Measurements from ENCODE around the gene RDH8.
"Not testable (repeated sequence)": the region's sequence is repeated elsewhere in the genome, so short reads cannot be mapped to it uniquely, and the experiment has no call there.

The RDH8 gene

GRCh38 chr19:10011974-10012373 lies 1.3 kb upstream of the RDH8 start:
- H3K27me3 Mint-ChIP-seq: peaks cover 39% of the 10 kb centered on the region
- H3K36me3 Mint-ChIP-seq: peaks cover 2% of the 10 kb centered on the region
- peaks cover 12% of the 10 kb centered on the region for H3K4me1 Mint-ChIP-seq (ENCODE audit: low read depth)
- H3K27ac Mint-ChIP-seq: no peak overlapping the region
- H3K9me3 Mint-ChIP-seq (ENCODE audit: low read depth): no peaks in the 10 kb centered on the region
- H3K4me3 Mint-ChIP-seq: no peak overlapping the region

GRCh38 chr19:10013834-10014618 lies 743 bp downstream of the RDH8 start:
- no peak overlapping the region for H3K4me3 Mint-ChIP-seq
- no peak overlapping the region for H3K27ac Mint-ChIP-seq
- H3K4me1 Mint-ChIP-seq (ENCODE audit: low read depth): peaks cover 4% of the 10 kb centered on the region
- H3K9me3 Mint-ChIP-seq (ENCODE audit: low read depth): no peaks in the 10 kb centered on the region
- H3K27me3 Mint-ChIP-seq: peaks cover 25% of the 10 kb centered on the region
- peaks cover 2% of the 10 kb centered on the region for H3K36me3 Mint-ChIP-seq

- H3K27ac Mint-ChIP-seq: no peak overlapping the region
- H3K4me1 Mint-ChIP-seq (ENCODE audit: low read depth): no peaks in the 10 kb centered on the region
- H3K9me3 Mint-ChIP-seq (ENCODE audit: low read depth): no peaks in the 10 kb centered on the region
- H3K4me3 Mint-ChIP-seq: no peak overlapping the region
- no peaks in the 10 kb centered on the region for H3K36me3 Mint-ChIP-seq
- peaks cover 8% of the 10 kb centered on the region for H3K27me3 Mint-ChIP-seq
Observed at GRCh38 chr19:10018263-10018662, 5.0 kb downstream of the RDH8 start.

GRCh38 chr19:10018786-10019185 lies 5.5 kb downstream of the RDH8 start:
- H3K4me1 Mint-ChIP-seq (ENCODE audit: low read depth): no peaks in the 10 kb centered on the region
- no peaks in the 10 kb centered on the region for H3K36me3 Mint-ChIP-seq
- peaks cover 5% of the 10 kb centered on the region for H3K27me3 Mint-ChIP-seq
- no peak overlapping the region for H3K27ac Mint-ChIP-seq
- no peaks in the 10 kb centered on the region for H3K9me3 Mint-ChIP-seq (ENCODE audit: low read depth)
- H3K4me3 Mint-ChIP-seq: no peak overlapping the region

GRCh38 chr19:10019246-10019645 lies 6.0 kb downstream of the RDH8 start:
- no peaks in the 10 kb centered on the region for H3K4me1 Mint-ChIP-seq (ENCODE audit: low read depth)
- H3K4me3 Mint-ChIP-seq: no peak overlapping the region
- H3K27ac Mint-ChIP-seq: no peak overlapping the region
- no peaks in the 10 kb centered on the region for H3K9me3 Mint-ChIP-seq (ENCODE audit: low read depth)
- H3K36me3 Mint-ChIP-seq: no peaks in the 10 kb centered on the region
- peaks cover 3% of the 10 kb centered on the region for H3K27me3 Mint-ChIP-seq

- H3K4me1 Mint-ChIP-seq (ENCODE audit: low read depth): no peaks in the 10 kb centered on the region
Observed at GRCh38 chr19:10020851-10021250, 7.6 kb downstream of the RDH8 start.

GRCh38 chr19:10021446-10021845 lies 8.2 kb downstream of the RDH8 start:
- Mint-ChIP-seq H3K36me3 (no peaks in the 10 kb centered on the region), H3K4me3 (no peak overlapping the region), H3K4me1 (ENCODE audit: low read depth) (no peaks in the 10 kb centered on the region), H3K27me3 (peaks cover 3% of the 10 kb centered on the region), H3K9me3 (ENCODE audit: low read depth) (no peaks in the 10 kb centered on the region), H3K27ac (no peak overlapping the region)

More at GRCh38 chr19:10020851-10021250, 7.6 kb downstream of the RDH8 start:
- no peaks in the 10 kb centered on the region for H3K9me3 Mint-ChIP-seq (ENCODE audit: low read depth)
- no peak overlapping the region for H3K27ac Mint-ChIP-seq
- H3K4me3 Mint-ChIP-seq: no peak overlapping the region
- H3K36me3 Mint-ChIP-seq: no peaks in the 10 kb centered on the region
- peaks cover 1% of the 10 kb centered on the region for H3K27me3 Mint-ChIP-seq

- Mint-ChIP-seq H3K27ac (no peak overlapping the region), H3K27me3 (peaks cover 3% of the 10 kb centered on the region), H3K36me3 (no peaks in the 10 kb centered on the region), H3K4me1 (ENCODE audit: low read depth) (no peaks in the 10 kb centered on the region), H3K9me3 (ENCODE audit: low read depth) (no peaks in the 10 kb centered on the region), H3K4me3 (no peak overlapping the region)
Observed at GRCh38 chr19:10021863-10022262, 8.6 kb downstream of the RDH8 start.

GRCh38 chr19:10023096-10023495 lies 9.8 kb downstream of the RDH8 start:
- not testable (repeated sequence) for H3K9me3 Mint-ChIP-seq (ENCODE audit: low read depth); H3K4me1 Mint-ChIP-seq (ENCODE audit: low read depth); H3K36me3 Mint-ChIP-seq; H3K4me3 Mint-ChIP-seq; H3K27ac Mint-ChIP-seq; H3K27me3 Mint-ChIP-seq

- Mint-ChIP-seq H3K4me1 (ENCODE audit: low read depth) (peaks cover 2% of the 10 kb centered on the region), H3K36me3 (no peaks in the 10 kb centered on the region), H3K27me3 (peaks cover 5% of the 10 kb centered on the region), H3K27ac (no peak overlapping the region), H3K4me3 (no peak overlapping the region), H3K9me3 (ENCODE audit: low read depth) (no peaks in the 10 kb centered on the region)
Observed at GRCh38 chr19:10026744-10027143, 13.5 kb downstream of the RDH8 start.

- Mint-ChIP-seq H3K4me1 (ENCODE audit: low read depth) (peaks cover 2% of the 10 kb centered on the region), H3K27ac (no peak overlapping the region), H3K9me3 (ENCODE audit: low read depth) (no peaks in the 10 kb centered on the region), H3K27me3 (peaks cover 9% of the 10 kb centered on the region), H3K36me3 (no peaks in the 10 kb centered on the region), H3K4me3 (no peak overlapping the region)
Observed at GRCh38 chr19:10027158-10027997, 14.1 kb downstream of the RDH8 start.

GRCh38 chr19:10033614-10034013 lies 20.3 kb downstream of the RDH8 start:
- no peak overlapping the region for H3K4me3 Mint-ChIP-seq
- peaks cover 17% of the 10 kb centered on the region for H3K27me3 Mint-ChIP-seq
- no peaks in the 10 kb centered on the region for H3K36me3 Mint-ChIP-seq
- H3K4me1 Mint-ChIP-seq (ENCODE audit: low read depth): no peaks in the 10 kb centered on the region
- no peak overlapping the region for H3K27ac Mint-ChIP-seq
- no peaks in the 10 kb centered on the region for H3K9me3 Mint-ChIP-seq (ENCODE audit: low read depth)

GRCh38 chr19:10036601-10037071 lies 23.4 kb downstream of the RDH8 start:
- Mint-ChIP-seq H3K4me3 (no peak overlapping the region), H3K27ac (no peak overlapping the region), H3K9me3 (ENCODE audit: low read depth) (no peaks in the 10 kb centered on the region), H3K36me3 (no peaks in the 10 kb centered on the region), H3K4me1 (ENCODE audit: low read depth) (no peaks in the 10 kb centered on the region), H3K27me3 (peaks cover 22% of the 10 kb centered on the region)

GRCh38 chr19:10037367-10037766 lies 24.1 kb downstream of the RDH8 start:
- Mint-ChIP-seq H3K4me1 (ENCODE audit: low read depth) (no peaks in the 10 kb centered on the region), H3K27me3 (peaks cover 18% of the 10 kb centered on the region), H3K36me3 (no peaks in the 10 kb centered on the region), H3K9me3 (ENCODE audit: low read depth) (no peaks in the 10 kb centered on the region), H3K4me3 (no peak overlapping the region), H3K27ac (no peak overlapping the region)

- no peak overlapping the region for H3K27ac Mint-ChIP-seq
- H3K36me3 Mint-ChIP-seq: no peaks in the 10 kb centered on the region
- H3K4me1 Mint-ChIP-seq (ENCODE audit: low read depth): no peaks in the 10 kb centered on the region
- H3K9me3 Mint-ChIP-seq (ENCODE audit: low read depth): no peaks in the 10 kb centered on the region
- peaks cover 15% of the 10 kb centered on the region for H3K27me3 Mint-ChIP-seq
- H3K4me3 Mint-ChIP-seq: no peak overlapping the region
Observed at GRCh38 chr19:10037809-10038208, 24.5 kb downstream of the RDH8 start.
